SU-DHL-6 (cell line): ENCODE measurements around the gene MBP.
A peak's percentile ranks its signal among the peaks of the same experiment; 100 is the strongest.

Experiments used
- H2AFZ ChIP-seq: fragments of 200-600 bp; sonication (generic); 2 replicates; pipeline ENCODE4 v1.6.1; 2014; ENCODE audit warnings: low read depth, mild to moderate bottlenecking, moderate library complexity, mixed read lengths, antibody characterized with exemption, low read length; ENCODE audit not compliant: severe bottlenecking
- H3F3A ChIP-seq: fragments of 200-600 bp; shearing (Covaris generic); 2 replicates; pipeline ENCODE4 v1.6.0; 2016; ENCODE audit warnings: antibody characterized with exemption, mild to moderate bottlenecking; ENCODE audit not compliant: insufficient read depth
- H3K27ac ChIP-seq: fragments of 200-600 bp; sonication (generic); 2 replicates; pipeline ENCODE4 v1.5.1; 2016; ENCODE audit warnings: low read depth, mild to moderate bottlenecking, low read length, moderate library complexity, mixed read lengths
- H3K27me3 ChIP-seq: fragments of 200-600 bp; sonication (generic), shearing (Covaris generic); 2 replicates; pipeline ENCODE4 v1.6.0; 2014; ENCODE audit warnings: mild to moderate bottlenecking, low read length
- H3K36me3 ChIP-seq: fragments of 200-600 bp; sonication (generic); 2 replicates; pipeline ENCODE4 v1.6.1; 2014; ENCODE audit warnings: mild to moderate bottlenecking, low read length, mixed read lengths
- H3K4me2 ChIP-seq: fragments of 300-600, 200-600 bp; shearing (Covaris generic), sonication (generic); 2 replicates; pipeline ENCODE4 v1.6.0; 2014; ENCODE audit warnings: low read length, low read depth, mild to moderate bottlenecking; ENCODE audit not compliant: poor library complexity, severe bottlenecking
- H3K4me3 ChIP-seq: fragments of 200-600 bp; sonication (generic); 2 replicates; pipeline ENCODE4 v1.5.1; 2014; ENCODE audit warnings: antibody characterized with exemption, low read length, mild to moderate bottlenecking, mixed read lengths; ENCODE audit not compliant: insufficient read depth, poor library complexity, severe bottlenecking
- H3K79me2 ChIP-seq: fragments of 200-600 bp; sonication (generic); 2 replicates; pipeline ENCODE4 v1.6.1; 2014; ENCODE audit warnings: mild to moderate bottlenecking, low read length, moderate library complexity; ENCODE audit not compliant: insufficient read depth
- H3K9ac ChIP-seq: fragments of 200-600 bp; sonication (generic); 2 replicates; pipeline ENCODE4 v1.7.0; 2014; ENCODE audit warnings: mild to moderate bottlenecking, low read length
- H3K9me2 ChIP-seq: fragments of 200-600 bp; sonication (generic); replicated peaks from 2 replicates; pipeline ENCODE4 v1.6.1; 2014; ENCODE audit warnings: low read length; ENCODE audit not compliant: insufficient read depth
- H3K9me3 ChIP-seq: fragments of 200-600 bp; sonication (generic); 2 replicates; pipeline ENCODE4 v1.6.1; 2014; ENCODE audit warnings: low read length, mixed read lengths; ENCODE audit not compliant: insufficient read depth
- H4K20me1 ChIP-seq: fragments of 200-600 bp; sonication (generic); 2 replicates; pipeline ENCODE4 v1.6.1; 2014; ENCODE audit warnings: low read depth, mild to moderate bottlenecking, antibody characterized with exemption, low read length, moderate library complexity, mixed read lengths
- EZH2phosphoT487 ChIP-seq: fragments of 200-600 bp; sonication (generic), shearing (Covaris generic); conservative IDR thresholded peaks from 2 replicates; pipeline ENCODE4 v1.6.1; 2018; ENCODE audit warnings: mild to moderate bottlenecking, antibody characterized with exemption, low read length, moderate library complexity, mixed read lengths
- TF ChIP-seq, protein P1 (sequence below): fragments of 200-600 bp; sonication (generic); IDR thresholded peaks from one replicate; pipeline ENCODE4 v1.5.1; 2017; ENCODE audit warnings: antibody characterized with exemption, mild to moderate bottlenecking, low read length, moderate library complexity; ENCODE audit not compliant: insufficient read depth, poor library complexity, severe bottlenecking

MBP gene

DNA sequence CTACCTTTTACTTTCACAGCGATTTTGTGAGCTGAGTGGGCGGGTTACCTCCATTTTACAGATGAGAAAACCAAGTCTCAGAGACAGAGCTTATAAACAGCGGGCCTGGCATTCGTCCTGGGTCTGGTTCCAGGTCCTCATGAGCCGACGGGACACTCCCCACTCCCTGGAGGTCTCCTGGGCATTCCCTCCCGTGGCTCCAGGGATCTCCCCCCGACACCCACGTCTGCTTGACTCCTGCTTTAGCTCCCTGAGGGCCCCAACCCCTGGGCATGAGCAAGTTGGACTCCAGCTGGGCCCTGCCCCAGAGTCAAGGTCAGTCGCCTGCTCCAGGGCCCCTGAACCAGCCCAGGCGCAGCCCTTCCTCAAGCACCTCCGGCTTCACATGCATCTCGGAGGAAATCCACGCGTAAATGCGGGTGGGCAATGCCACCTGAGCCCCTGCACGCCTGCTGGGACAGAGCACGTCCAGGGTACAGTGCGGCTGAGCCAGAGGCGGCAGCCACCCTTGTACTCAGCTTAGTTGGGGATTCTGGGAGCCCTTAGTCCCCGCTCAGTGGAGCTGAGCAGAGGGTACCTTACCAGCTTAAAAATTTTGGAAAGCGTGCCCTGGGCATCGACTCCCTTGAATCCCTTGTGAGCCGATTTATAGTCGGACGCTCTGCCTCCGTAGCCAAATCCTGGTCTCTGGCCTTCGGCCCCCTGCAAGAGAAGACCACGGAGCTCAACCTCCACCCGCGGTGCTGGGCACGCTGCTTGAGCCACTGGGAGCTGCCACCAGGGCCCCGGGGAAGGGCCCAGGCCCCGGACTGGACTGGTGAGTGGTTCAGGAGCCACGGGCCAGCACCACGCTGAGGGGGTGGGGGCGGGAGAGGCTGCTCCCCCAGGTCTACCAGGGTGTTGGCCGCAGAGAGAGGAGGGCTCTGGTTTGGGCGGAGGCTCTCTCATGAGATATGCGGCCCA, 148.1 kb downstream of the MBP start:
- Histone ChIP-seq H3K4me2 (no peak overlapping the region), H3K36me3 (no peaks in the 10 kb centered on the region), H3K27me3 (no peaks in the 10 kb centered on the region), H4K20me1 (no peaks in the 10 kb centered on the region), H3F3A (peaks cover 42% of the 10 kb centered on the region), H3K9ac (no peak overlapping the region), H2AFZ (no peak overlapping the region), H3K27ac (no peak overlapping the region), H3K4me3 (no peak overlapping the region), H3K79me2 (no peaks in the 10 kb centered on the region), H3K9me3 (no peaks in the 10 kb centered on the region), H3K9me2 (no peaks in the 10 kb centered on the region)
- TF ChIP-seq, protein P1, sequence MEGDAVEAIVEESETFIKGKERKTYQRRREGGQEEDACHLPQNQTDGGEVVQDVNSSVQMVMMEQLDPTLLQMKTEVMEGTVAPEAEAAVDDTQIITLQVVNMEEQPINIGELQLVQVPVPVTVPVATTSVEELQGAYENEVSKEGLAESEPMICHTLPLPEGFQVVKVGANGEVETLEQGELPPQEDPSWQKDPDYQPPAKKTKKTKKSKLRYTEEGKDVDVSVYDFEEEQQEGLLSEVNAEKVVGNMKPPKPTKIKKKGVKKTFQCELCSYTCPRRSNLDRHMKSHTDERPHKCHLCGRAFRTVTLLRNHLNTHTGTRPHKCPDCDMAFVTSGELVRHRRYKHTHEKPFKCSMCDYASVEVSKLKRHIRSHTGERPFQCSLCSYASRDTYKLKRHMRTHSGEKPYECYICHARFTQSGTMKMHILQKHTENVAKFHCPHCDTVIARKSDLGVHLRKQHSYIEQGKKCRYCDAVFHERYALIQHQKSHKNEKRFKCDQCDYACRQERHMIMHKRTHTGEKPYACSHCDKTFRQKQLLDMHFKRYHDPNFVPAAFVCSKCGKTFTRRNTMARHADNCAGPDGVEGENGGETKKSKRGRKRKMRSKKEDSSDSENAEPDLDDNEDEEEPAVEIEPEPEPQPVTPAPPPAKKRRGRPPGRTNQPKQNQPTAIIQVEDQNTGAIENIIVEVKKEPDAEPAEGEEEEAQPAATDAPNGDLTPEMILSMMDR = no peak
- no peak for TF ChIP-seq EZH2phosphoT487

DNA sequence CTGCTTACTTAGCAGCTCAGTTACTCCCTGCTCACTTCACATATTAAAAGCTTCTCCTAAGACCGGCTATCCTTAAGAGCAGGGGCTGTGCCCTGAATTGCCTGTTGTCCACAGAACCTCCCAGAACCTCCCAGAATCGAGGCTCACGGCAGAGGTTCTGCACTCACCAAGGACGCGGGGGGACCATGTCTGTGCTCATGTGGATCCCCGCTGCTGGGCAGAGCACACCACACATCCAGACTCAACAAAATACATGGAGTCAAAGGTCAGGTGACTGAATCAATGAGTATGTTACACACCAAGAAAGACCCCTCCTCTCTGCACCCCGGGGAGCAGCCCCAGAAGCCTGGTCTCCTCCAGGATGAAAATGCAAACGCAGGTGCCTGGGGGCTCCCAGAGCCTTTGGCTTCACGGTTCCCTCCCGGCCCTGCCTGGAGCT, 149.0 kb downstream of the MBP start:
- Histone ChIP-seq H3K9ac (no peak overlapping the region), H3K36me3 (no peaks in the 10 kb centered on the region), H3K9me2 (no peaks in the 10 kb centered on the region), H4K20me1 (no peaks in the 10 kb centered on the region), H2AFZ (no peak overlapping the region), H3K79me2 (no peaks in the 10 kb centered on the region), H3K27ac (no peak overlapping the region), H3K4me3 (no peak overlapping the region), H3F3A (peaks cover 49% of the 10 kb centered on the region), H3K9me3 (no peaks in the 10 kb centered on the region), H3K4me2 (no peak overlapping the region), H3K27me3 (no peaks in the 10 kb centered on the region)
- TF ChIP-seq, protein P1 = no peak
- TF ChIP-seq EZH2phosphoT487 = no peak

DNA sequence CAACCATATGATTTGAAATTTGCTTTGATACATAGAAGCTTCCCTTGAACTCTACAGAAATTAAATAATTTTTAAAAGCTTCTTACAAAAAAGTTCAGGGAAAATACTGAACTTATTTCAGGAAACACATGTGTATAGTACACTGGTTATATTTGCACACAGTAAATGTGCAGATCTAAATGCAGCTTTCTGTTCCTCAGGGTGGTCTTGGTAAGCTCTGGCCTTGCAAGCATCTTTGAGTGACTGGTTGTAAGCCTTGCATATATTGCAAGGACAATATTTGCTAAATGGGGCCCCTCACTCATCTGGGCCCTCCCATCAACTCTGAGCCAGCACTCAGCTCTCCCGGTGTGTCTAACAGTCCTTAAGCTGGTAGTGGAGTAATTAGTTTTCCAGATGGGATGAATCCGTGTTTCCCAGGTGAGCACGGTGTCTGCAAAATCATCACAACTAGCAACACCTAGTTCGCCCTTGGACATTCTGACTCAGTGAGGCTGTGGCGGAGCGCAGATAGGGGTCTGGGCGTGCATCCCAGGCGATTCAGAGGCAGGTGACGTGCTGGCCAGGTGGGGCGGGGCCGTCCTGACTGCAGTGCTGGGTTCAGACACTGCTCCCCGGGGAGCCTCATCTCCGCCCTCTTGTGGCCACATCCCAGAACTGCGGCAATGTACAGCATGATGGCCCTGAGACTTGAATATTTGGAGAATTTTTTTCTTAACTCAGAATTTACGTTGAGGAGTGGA, 149.6 kb downstream of the MBP start:
- peaks cover 55% of the 10 kb centered on the region for H3F3A ChIP-seq
- no peaks in the 10 kb centered on the region for H3K36me3 ChIP-seq
- peak overlapping the region; percentile 15; the same call in 1 of the 2 replicates for H3K9ac ChIP-seq
- H3K4me2 ChIP-seq = peak overlapping the region; percentile 47
- no peaks in the 10 kb centered on the region for H3K9me2 ChIP-seq
- no peaks in the 10 kb centered on the region for H3K9me3 ChIP-seq
- H3K27ac ChIP-seq = peak overlapping the region; percentile 94
- H3K27me3 ChIP-seq = no peaks in the 10 kb centered on the region
- H3K4me3 ChIP-seq = no peak overlapping the region
- H3K79me2 ChIP-seq = no peaks in the 10 kb centered on the region
- no peak overlapping the region for H2AFZ ChIP-seq
- H4K20me1 ChIP-seq = no peaks in the 10 kb centered on the region
- no peak for TF ChIP-seq EZH2phosphoT487
- TF ChIP-seq, protein P1 = peak; percentile 88
